Progenitor cell of endocrine pancreas (in vitro differentiated cells): ENCODE data around the gene ENOPH1. TPM values are rescaled to one million over a fixed set of nuclear protein-coding genes. Genes with fewer than 3 reads are reported as not detected.
"Not testable (repeated sequence)": the region's sequence is repeated elsewhere in the genome, so short reads cannot be mapped to it uniquely, and the experiment has no call there.

ENCODE experiments used
- DNase-seq: peaks from one replicate; pipeline ENCODE4 v3.0.0; 2021; ENCODE audit warnings: low spot score; ENCODE audit not compliant: unreplicated experiment
- H3K27ac Mint-ChIP-seq: 2 replicates; pipeline ENCODE4 v1.8.0; 2021; ENCODE audit warnings: mild to moderate bottlenecking, moderate library complexity, mixed read lengths
- H3K27me3 Mint-ChIP-seq: 2 replicates; pipeline ENCODE4 v1.8.0; 2021; ENCODE audit warnings: mixed read lengths
- H3K36me3 Mint-ChIP-seq: 2 replicates; pipeline ENCODE4 v1.8.0; 2022; ENCODE audit warnings: mixed read lengths; ENCODE audit not compliant: insufficient read depth
- H3K4me1 Mint-ChIP-seq: 2 replicates; pipeline ENCODE4 v1.8.0; 2021; ENCODE audit warnings: low read depth, mixed read lengths
- H3K4me3 Mint-ChIP-seq: 2 replicates; pipeline ENCODE4 v1.8.0; 2021; ENCODE audit warnings: low read depth, mild to moderate bottlenecking, moderate library complexity, mixed read lengths
- H3K9me3 Mint-ChIP-seq: 2 replicates; pipeline ENCODE4 v1.8.0; 2021; ENCODE audit warnings: low read depth, mixed read lengths
- total RNA-seq: library from RNA; stranded (reverse); gene quantifications from 2 replicates; pipeline ENCODE4 v1.2.1, GENCODE V29; 2021
- TF ChIP-seq, protein P1 (sequence below): fragments of 200-600 bp; sonication (generic); IDR thresholded peaks from one replicate; pipeline ENCODE4 v1.5.0; 2021; ENCODE audit warnings: antibody characterized with exemption, mild to moderate bottlenecking; ENCODE audit not compliant: unreplicated experiment

ENOPH1 gene
- total RNA-seq, 1 donor from 2014 or later = 34.0 TPM

DNA sequence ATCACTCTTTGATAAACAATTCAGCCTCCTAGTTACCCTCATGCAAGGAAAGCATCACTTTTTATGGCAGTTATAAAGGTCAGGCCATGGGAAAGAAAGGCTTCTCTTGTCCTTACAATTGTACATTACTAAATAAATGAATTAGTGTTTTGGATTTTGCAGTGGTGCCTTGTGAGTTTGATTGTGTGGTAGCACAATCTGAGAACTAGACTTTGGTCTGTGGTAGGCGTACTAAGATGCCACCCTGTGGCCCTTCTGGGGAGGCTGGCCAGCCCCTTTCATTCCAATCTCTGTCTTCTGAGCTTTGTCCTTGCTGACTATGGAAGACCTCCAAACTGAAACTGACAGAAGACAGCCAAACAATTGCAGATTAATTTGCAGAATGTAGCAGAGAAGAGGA lies 42.0 kb upstream of the ENOPH1 start:
- DNase-seq = no peak
- Mint-ChIP-seq H3K9me3 (peaks cover 17% of the 10 kb centered on the region), H3K27me3 (no peaks in the 10 kb centered on the region), H3K4me3 (no peak overlapping the region), H3K36me3 (peaks cover 7% of the 10 kb centered on the region), H3K4me1 (peaks cover 4% of the 10 kb centered on the region), H3K27ac (no peak overlapping the region)
- TF ChIP-seq, protein P1, sequence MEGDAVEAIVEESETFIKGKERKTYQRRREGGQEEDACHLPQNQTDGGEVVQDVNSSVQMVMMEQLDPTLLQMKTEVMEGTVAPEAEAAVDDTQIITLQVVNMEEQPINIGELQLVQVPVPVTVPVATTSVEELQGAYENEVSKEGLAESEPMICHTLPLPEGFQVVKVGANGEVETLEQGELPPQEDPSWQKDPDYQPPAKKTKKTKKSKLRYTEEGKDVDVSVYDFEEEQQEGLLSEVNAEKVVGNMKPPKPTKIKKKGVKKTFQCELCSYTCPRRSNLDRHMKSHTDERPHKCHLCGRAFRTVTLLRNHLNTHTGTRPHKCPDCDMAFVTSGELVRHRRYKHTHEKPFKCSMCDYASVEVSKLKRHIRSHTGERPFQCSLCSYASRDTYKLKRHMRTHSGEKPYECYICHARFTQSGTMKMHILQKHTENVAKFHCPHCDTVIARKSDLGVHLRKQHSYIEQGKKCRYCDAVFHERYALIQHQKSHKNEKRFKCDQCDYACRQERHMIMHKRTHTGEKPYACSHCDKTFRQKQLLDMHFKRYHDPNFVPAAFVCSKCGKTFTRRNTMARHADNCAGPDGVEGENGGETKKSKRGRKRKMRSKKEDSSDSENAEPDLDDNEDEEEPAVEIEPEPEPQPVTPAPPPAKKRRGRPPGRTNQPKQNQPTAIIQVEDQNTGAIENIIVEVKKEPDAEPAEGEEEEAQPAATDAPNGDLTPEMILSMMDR = no peak

DNA sequence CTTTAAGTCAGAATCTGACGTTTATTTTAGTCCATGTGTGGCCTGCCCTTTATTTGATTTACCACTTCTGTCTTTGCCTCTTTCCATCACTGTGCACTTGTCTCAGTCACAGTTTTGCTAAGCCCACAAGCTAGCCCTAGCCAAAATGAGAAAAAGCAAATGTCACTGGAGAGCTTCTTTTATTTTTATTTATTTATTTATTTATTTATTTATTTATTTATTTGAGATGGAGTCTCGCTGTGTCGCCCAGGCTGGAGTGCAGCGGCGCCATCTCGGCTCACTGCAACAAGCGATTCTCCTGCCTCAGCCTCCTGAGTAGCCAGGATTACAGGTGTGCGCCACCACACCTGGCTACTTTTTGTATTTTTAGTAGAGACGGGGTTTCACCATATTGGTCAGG lies 40.3 kb upstream of the ENOPH1 start:
- not testable (repeated sequence) for H3K4me3 Mint-ChIP-seq, DNase-seq, H3K36me3 Mint-ChIP-seq, H3K27me3 Mint-ChIP-seq, H3K27ac Mint-ChIP-seq, H3K4me1 Mint-ChIP-seq
- H3K9me3 Mint-ChIP-seq = peaks cover 13% of the 10 kb centered on the region

DNA sequence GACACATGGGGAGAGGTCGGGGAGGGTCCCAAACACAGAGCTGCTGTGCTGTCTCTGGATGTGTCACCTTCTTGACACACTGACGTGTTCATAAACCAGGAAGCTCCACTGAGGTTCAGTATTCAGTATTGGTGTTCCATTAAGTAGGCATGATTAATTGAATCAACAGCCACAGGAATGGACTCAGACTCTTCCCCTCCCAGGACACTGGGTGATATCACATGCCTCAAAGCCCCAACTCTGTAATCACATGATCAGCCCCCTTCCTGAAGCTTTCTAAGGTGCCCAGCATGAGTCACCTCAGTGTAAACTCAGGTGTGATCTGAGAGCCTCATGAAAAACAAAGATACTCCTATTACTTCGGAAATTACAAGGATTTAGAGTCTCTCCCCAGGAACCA lies 35.5 kb upstream of the ENOPH1 start:
- DNase-seq = no peak
- TF ChIP-seq, protein P1 = no peak
- no peak overlapping the region for H3K4me3 Mint-ChIP-seq
- H3K27me3 Mint-ChIP-seq = no peaks in the 10 kb centered on the region
- H3K36me3 Mint-ChIP-seq = no peaks in the 10 kb centered on the region
- H3K27ac Mint-ChIP-seq = no peak overlapping the region
- H3K4me1 Mint-ChIP-seq = peaks cover 3% of the 10 kb centered on the region
- no peaks in the 10 kb centered on the region for H3K9me3 Mint-ChIP-seq

DNA sequence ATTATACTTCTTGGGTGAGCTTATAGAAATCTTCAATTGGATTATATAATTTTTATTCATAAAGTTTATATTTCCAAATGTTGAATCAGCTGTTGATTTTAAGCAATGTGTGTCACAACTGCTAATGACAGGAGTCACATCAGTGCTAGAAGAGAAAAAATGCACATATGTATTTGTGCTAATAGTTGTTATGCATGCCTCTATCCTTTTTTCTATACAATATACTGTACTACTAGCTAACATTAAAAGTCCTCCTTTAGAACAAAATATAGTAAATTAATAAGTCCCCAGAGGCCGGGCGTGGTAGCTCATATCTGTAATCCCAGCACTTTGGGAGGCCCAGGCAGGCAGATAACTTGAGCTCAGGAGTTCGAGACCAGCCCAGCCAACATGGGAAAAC lies 32.9 kb upstream of the ENOPH1 start:
- no peak for DNase-seq
- H3K9me3 Mint-ChIP-seq = no peaks in the 10 kb centered on the region
- H3K27ac Mint-ChIP-seq = no peak overlapping the region
- TF ChIP-seq, protein P1 = no peak
- H3K4me1 Mint-ChIP-seq = peaks cover 1% of the 10 kb centered on the region
- H3K36me3 Mint-ChIP-seq = no peaks in the 10 kb centered on the region
- H3K4me3 Mint-ChIP-seq = no peak overlapping the region
- H3K27me3 Mint-ChIP-seq = no peaks in the 10 kb centered on the region

GRCh38 chr4:82398263-82398662 lies 32.1 kb upstream of the ENOPH1 start:
- H3K4me1 Mint-ChIP-seq = no peaks in the 10 kb centered on the region
- H3K27ac Mint-ChIP-seq = no peak overlapping the region
- H3K27me3 Mint-ChIP-seq = no peaks in the 10 kb centered on the region
- no peak for DNase-seq
- no peaks in the 10 kb centered on the region for H3K36me3 Mint-ChIP-seq
- no peaks in the 10 kb centered on the region for H3K9me3 Mint-ChIP-seq
- no peak overlapping the region for H3K4me3 Mint-ChIP-seq
- TF ChIP-seq, protein P1 = no peak

DNA sequence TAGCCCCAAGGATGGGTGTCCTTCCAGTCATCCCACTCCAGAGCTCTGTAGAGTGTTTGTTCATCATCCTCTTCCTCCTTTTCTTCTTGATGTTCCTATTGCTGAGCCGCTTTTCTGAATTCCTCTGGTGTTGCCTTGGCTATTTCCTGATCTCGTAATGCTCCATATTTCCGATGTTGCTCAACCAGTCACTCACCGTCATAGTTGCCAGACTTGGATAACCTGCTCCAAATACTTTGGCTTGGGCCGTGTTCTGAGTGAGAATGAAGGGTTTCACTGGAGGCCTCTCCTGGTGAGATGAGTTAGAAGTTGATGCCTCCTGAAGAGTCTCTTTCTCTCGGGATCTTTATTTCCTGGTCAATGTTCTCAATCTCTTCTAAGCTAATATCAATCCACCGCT lies 28.8 kb upstream of the ENOPH1 start:
- TF ChIP-seq, protein P1 = no peak
- DNase-seq = no peak
- no peaks in the 10 kb centered on the region for H3K27me3 Mint-ChIP-seq

More for the DNA sequence above, 28.8 kb upstream of the ENOPH1 start:
- Mint-ChIP-seq H3K27ac (no peak overlapping the region), H3K4me1 (no peaks in the 10 kb centered on the region), H3K36me3 (no peaks in the 10 kb centered on the region), H3K4me3 (no peak overlapping the region), H3K9me3 (no peaks in the 10 kb centered on the region)
